Forelimb muscle (tissue), 1 donor: ENCODE data around the gene CACNA1G. TPM values are rescaled to one million over a fixed set of nuclear protein-coding genes. Genes with fewer than 3 reads are reported as not detected.

ENCODE experiments used
- DNase-seq: peaks from one replicate; pipeline ENCODE4 v3.0.0-alpha.2; 2013; ENCODE audit warnings: low read depth
- polyA plus RNA-seq: library from polyadenylated mRNA; unstranded; fragments of 120-200 nt; gene quantifications from one replicate; pipeline ENCODE4 v1.2.1, GENCODE V29; 2013; ENCODE audit not compliant: insufficient read length

CACNA1G gene
- polyA plus RNA-seq, 1 donor: 6.6 TPM

GRCh38 chr17:50587571-50587970 is 27.1 kb downstream of the CACNA1G start:
- no peak for DNase-seq

GRCh38 chr17:50588391-50589049 is 28.0 kb downstream of the CACNA1G start:
- DNase-seq: no peak

- DNase-seq: no peak
Observed at GRCh38 chr17:50589095-50589705, 28.7 kb downstream of the CACNA1G start.

GRCh38 chr17:50590946-50591737 is 30.6 kb downstream of the CACNA1G start:
- DNase-seq: no peak

GRCh38 chr17:50593321-50593720 is 32.8 kb downstream of the CACNA1G start:
- DNase-seq: no peak

- no peak for DNase-seq
Observed at GRCh38 chr17:50594128-50594823, 33.8 kb downstream of the CACNA1G start.

GRCh38 chr17:50594892-50595291 is 34.4 kb downstream of the CACNA1G start:
- DNase-seq: no peak

GRCh38 chr17:50596191-50597037 is 35.9 kb downstream of the CACNA1G start:
- no peak for DNase-seq

GRCh38 chr17:50598487-50598886 is 38.0 kb downstream of the CACNA1G start:
- no peak for DNase-seq

- DNase-seq: no peak
Observed at GRCh38 chr17:50599606-50600005, 39.1 kb downstream of the CACNA1G start.

- DNase-seq: no peak
Observed at GRCh38 chr17:50601823-50602375, 41.4 kb downstream of the CACNA1G start.

- no peak for DNase-seq
Observed at GRCh38 chr17:50602836-50603235, 42.3 kb downstream of the CACNA1G start.

- DNase-seq: no peak
Observed at GRCh38 chr17:50603340-50603739, 42.8 kb downstream of the CACNA1G start.

- peak; percentile 76 for DNase-seq
Observed at GRCh38 chr17:50604513-50604912, 44.0 kb downstream of the CACNA1G start.

- DNase-seq: no peak
Observed at GRCh38 chr17:50605429-50605828, 44.9 kb downstream of the CACNA1G start.

- no peak for DNase-seq
Observed at GRCh38 chr17:50607522-50608175, 47.1 kb downstream of the CACNA1G start.

GRCh38 chr17:50608700-50609379 is 48.3 kb downstream of the CACNA1G start:
- no peak for DNase-seq

GRCh38 chr17:50609380-50610074 is 49.0 kb downstream of the CACNA1G start:
- no peak for DNase-seq

- no peak for DNase-seq
Observed at GRCh38 chr17:50611634-50612033, 51.1 kb downstream of the CACNA1G start.
